ENCODE data around the gene SALL3. TPM values are rescaled to one million over a fixed set of nuclear protein-coding genes. Genes with fewer than 3 reads are reported as not detected.

The SALL3 gene
- total and polyA plus RNA-seq, 10 donors, result not detected

DNA sequence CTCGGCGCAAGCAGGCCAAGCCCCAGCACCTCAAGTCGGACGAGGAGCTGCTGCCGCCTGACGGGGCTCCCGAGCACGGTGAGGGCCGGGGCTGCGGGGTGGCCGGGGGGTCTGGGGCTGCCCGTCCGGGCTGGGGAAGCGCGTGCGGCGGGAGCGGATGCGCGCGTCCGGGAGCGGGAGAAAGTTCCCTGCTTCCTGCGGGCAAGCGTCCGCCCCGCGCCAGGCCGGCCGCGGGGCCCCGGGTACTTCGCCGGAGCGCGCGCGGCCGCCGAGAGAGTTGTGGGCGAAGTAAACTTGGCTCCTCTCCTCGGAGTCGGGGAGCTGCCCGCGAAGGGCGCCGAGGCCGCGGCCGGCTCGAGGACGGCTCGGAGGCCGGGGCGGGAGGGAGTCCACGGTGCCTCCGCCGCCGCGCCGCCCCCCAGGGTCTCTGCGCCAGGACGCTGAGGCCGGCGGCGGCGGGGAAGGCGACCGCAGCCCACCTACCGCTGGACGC is 707 bp downstream of the SALL3 start:
- peaks cover 0 to 97% (median 87%) of the 10 kb centered on the region in 7 donors for H3K27me3 ChIP-seq (replicated peaks in 1 of 7)
- intact Hi-C loops (cut with DNase I; ENCODE audit: low total_unique reads), result no loop called here
- no peaks in the 10 kb centered on the region for H3K36me3 ChIP-seq
- H3K9me3 ChIP-seq, result no peaks in the 10 kb centered on the region
- DNase-seq, result no peak
- H3K4me1 ChIP-seq, result peaks cover 0 to 47% (median 23%) of the 10 kb centered on the region in 6 donors
- WGBS, 5 donors, result 1 to 11% (median 5%) methylated on average over 22 to 71 of the region's 71 CpGs
- TF ChIP-seq POLR2AphosphoS5 (IDR thresholded peaks at IDR 0.05) (no peak), POLR2A (IDR thresholded peaks at IDR 0.05) (no peak)
- TF ChIP-seq, protein P1, sequence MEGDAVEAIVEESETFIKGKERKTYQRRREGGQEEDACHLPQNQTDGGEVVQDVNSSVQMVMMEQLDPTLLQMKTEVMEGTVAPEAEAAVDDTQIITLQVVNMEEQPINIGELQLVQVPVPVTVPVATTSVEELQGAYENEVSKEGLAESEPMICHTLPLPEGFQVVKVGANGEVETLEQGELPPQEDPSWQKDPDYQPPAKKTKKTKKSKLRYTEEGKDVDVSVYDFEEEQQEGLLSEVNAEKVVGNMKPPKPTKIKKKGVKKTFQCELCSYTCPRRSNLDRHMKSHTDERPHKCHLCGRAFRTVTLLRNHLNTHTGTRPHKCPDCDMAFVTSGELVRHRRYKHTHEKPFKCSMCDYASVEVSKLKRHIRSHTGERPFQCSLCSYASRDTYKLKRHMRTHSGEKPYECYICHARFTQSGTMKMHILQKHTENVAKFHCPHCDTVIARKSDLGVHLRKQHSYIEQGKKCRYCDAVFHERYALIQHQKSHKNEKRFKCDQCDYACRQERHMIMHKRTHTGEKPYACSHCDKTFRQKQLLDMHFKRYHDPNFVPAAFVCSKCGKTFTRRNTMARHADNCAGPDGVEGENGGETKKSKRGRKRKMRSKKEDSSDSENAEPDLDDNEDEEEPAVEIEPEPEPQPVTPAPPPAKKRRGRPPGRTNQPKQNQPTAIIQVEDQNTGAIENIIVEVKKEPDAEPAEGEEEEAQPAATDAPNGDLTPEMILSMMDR (IDR thresholded peaks at IDR 0.05 in 8 of 11, conservative IDR thresholded peaks at IDR 0.05 in 3 of 11), result no peak
- H3K27ac ChIP-seq, result no peak overlapping the region
- peak overlapping the region in 5 of 8 donors; percentile 9 to 57 (median 25) for H3K4me3 ChIP-seq

DNA sequence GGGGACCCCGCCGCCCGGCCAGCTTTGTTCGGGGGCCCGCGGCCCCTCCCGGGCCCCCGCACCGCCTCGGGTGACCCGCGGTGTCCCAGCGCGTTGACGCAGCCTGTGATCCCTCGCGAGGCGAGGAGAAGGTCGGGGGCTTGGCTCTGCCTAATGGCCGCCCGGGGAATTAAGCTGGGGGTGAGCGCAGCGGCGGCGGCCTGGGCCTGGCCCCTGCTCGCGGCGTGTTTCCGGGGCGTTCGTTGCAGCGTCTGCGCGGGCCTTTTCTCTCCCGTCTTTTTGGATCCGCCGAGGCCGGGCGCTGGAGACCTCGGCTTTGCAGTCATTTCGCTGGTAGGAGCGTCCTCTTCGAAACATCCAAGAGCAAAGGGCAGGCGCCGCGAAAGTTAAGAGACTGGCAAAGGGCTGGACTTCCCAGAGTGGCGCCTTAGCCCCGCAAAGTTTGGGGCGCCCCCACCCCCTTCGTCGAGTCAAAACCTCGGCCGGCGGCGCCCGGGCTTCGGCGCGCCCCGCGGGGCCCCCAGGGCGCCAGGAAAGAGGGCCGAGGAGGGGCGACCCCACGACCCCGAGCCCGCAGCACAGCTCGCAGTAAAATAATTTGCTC is 1.3 kb downstream of the SALL3 start:
- 3 to 9% (median 6%) methylated on average over 29 to 68 of the region's 68 CpGs for WGBS, 5 donors
- peaks cover 0 to 52% (median 23%) of the 10 kb centered on the region in 6 donors for H3K4me1 ChIP-seq
- intact Hi-C loops (cut with DNase I; ENCODE audit: low total_unique reads), result no loop called here
- H3K27ac ChIP-seq, result no peak overlapping the region
- peak overlapping the region in 5 of 8 donors; percentile 9 to 57 (median 25) for H3K4me3 ChIP-seq
- no peak for DNase-seq
- H3K27me3 ChIP-seq (replicated peaks in 1 of 7), result peaks cover 0 to 97% (median 88%) of the 10 kb centered on the region in 7 donors
- TF ChIP-seq, protein P1 (IDR thresholded peaks at IDR 0.05 in 8 of 11, conservative IDR thresholded peaks at IDR 0.05 in 3 of 11), result no peak
- no peak for TF ChIP-seq POLR2A (IDR thresholded peaks at IDR 0.05)
- no peaks in the 10 kb centered on the region for H3K9me3 ChIP-seq
- no peaks in the 10 kb centered on the region for H3K36me3 ChIP-seq

GRCh38 chr18:78981394-78981831 is 1.8 kb downstream of the SALL3 start:
- DNase-seq, result no peak
- intact Hi-C loops (cut with DNase I; ENCODE audit: low total_unique reads), result no loop called here
- Histone ChIP-seq H3K9me3 (no peaks in the 10 kb centered on the region), H3K4me3 (peak overlapping the region in 1 of 8 donors; percentile 57), H3K27ac (no peak overlapping the region), H3K27me3 (replicated peaks in 1 of 7) (peaks cover 0 to 97% (median 88%) of the 10 kb centered on the region in 7 donors), H3K36me3 (no peaks in the 10 kb centered on the region), H3K4me1 (peaks cover 0 to 52% (median 23%) of the 10 kb centered on the region in 6 donors)
- TF ChIP-seq POLR2A (IDR thresholded peaks at IDR 0.05) (no peak), POLR2AphosphoS5 (IDR thresholded peaks at IDR 0.05) (no peak)
- TF ChIP-seq, protein P1 (IDR thresholded peaks at IDR 0.05 in 8 of 11, conservative IDR thresholded peaks at IDR 0.05 in 3 of 11), result no peak
- WGBS, 5 donors, result 8 to 15% (median 11%) methylated on average over 13 of the region's 13 CpGs

GRCh38 chr18:78981989-78982620 is 2.5 kb downstream of the SALL3 start:
- intact Hi-C loops (cut with DNase I; ENCODE audit: low total_unique reads), result no loop called here
- peaks cover 0 to 52% (median 23%) of the 10 kb centered on the region in 6 donors for H3K4me1 ChIP-seq
- no peaks in the 10 kb centered on the region for H3K36me3 ChIP-seq
- 8 to 10% (median 9%) methylated on average over 14 of the region's 14 CpGs for WGBS, 5 donors
- H3K4me3 ChIP-seq, result no peak overlapping the region
- no peak for DNase-seq
- no peaks in the 10 kb centered on the region for H3K9me3 ChIP-seq
- TF ChIP-seq POLR2AphosphoS5 (IDR thresholded peaks at IDR 0.05) (no peak), POLR2A (IDR thresholded peaks at IDR 0.05) (no peak)
- TF ChIP-seq, protein P1 (IDR thresholded peaks at IDR 0.05 in 8 of 11, conservative IDR thresholded peaks at IDR 0.05 in 3 of 11), result no peak
- H3K27me3 ChIP-seq (replicated peaks in 1 of 7), result peaks cover 0 to 97% (median 91%) of the 10 kb centered on the region in 7 donors
- no peak overlapping the region for H3K27ac ChIP-seq
